ENCODE data around the gene FBXO42.

Gene FBXO42

GRCh38 chr1:16233431-16233830 is 118.8 kb downstream of the FBXO42 start:
- H3K4me3 ChIP-seq (ENCODE audit: low read depth, low read length): no peak overlapping the region
- no peak for DNase-seq (ENCODE audit: low read depth)
- TF ChIP-seq CTCF (conservative IDR thresholded peaks at IDR 0.05; ENCODE audit: low read depth, low read length): no peak

- no peak for DNase-seq (ENCODE audit: low read depth)
- H3K4me3 ChIP-seq (ENCODE audit: low read depth, low read length): no peak overlapping the region
- TF ChIP-seq CTCF (conservative IDR thresholded peaks at IDR 0.05; ENCODE audit: low read depth, low read length): no peak
Observed at GRCh38 chr1:16232316-16232710, 120.0 kb downstream of the FBXO42 start.

- TF ChIP-seq CTCF (conservative IDR thresholded peaks at IDR 0.05; ENCODE audit: low read depth, low read length): no peak
- no peak overlapping the region for H3K4me3 ChIP-seq (ENCODE audit: low read depth, low read length)
- no peak for DNase-seq (ENCODE audit: low read depth)
Observed at GRCh38 chr1:16231331-16232315, 120.7 kb downstream of the FBXO42 start.

- no peak for DNase-seq (ENCODE audit: low read depth)
- no peak for TF ChIP-seq CTCF (conservative IDR thresholded peaks at IDR 0.05; ENCODE audit: low read depth, low read length)
- H3K4me3 ChIP-seq (ENCODE audit: low read depth, low read length): no peak overlapping the region
Observed at GRCh38 chr1:16230744-16231143, 121.5 kb downstream of the FBXO42 start.

- DNase-seq (ENCODE audit: low read depth): no peak
- no peak overlapping the region for H3K4me3 ChIP-seq (ENCODE audit: low read depth, low read length)
- TF ChIP-seq CTCF (conservative IDR thresholded peaks at IDR 0.05; ENCODE audit: low read depth, low read length): no peak
Observed at GRCh38 chr1:16229976-16230740, 122.1 kb downstream of the FBXO42 start.

- no peak for TF ChIP-seq CTCF (conservative IDR thresholded peaks at IDR 0.05; ENCODE audit: low read depth, low read length)
- DNase-seq (ENCODE audit: low read depth): peak; percentile 35
- H3K4me3 ChIP-seq (ENCODE audit: low read depth, low read length): peak overlapping the region; percentile 40
Observed at GRCh38 chr1:16226490-16227179, 125.6 kb downstream of the FBXO42 start.
